Ureter (tissue), 1 donor: ENCODE measurements around the gene GPC6. TPM values are rescaled to one million over a fixed set of nuclear protein-coding genes. Genes with fewer than 3 reads are reported as not detected.

Source experiments
- DNase-seq: peaks from one replicate; pipeline ENCODE4 v3.0.0-alpha.2; 2020; ENCODE audit warnings: low spot score
- total RNA-seq: library from RNA; stranded (reverse); gene quantifications from one replicate; pipeline ENCODE4 v1.2.4, GENCODE V29; 2023
- donor health status: DM: yes; HTN: yes; CAD: no.

Gene GPC6
- total RNA-seq, 1 donor from 2014 or later, result 6.8 TPM

- no peak for DNase-seq
Observed at GRCh38 chr13:94236132-94236531, 1009.5 kb downstream of the GPC6 start.

- DNase-seq, result no peak
Observed at GRCh38 chr13:94236872-94237271, 1010.3 kb downstream of the GPC6 start.

GRCh38 chr13:94239135-94239534, 1012.5 kb downstream of the GPC6 start:
- no peak for DNase-seq

- DNase-seq, result no peak
Observed at GRCh38 chr13:94242554-94242953, 1015.9 kb downstream of the GPC6 start.

- no peak for DNase-seq
Observed at GRCh38 chr13:94243551-94243950, 1016.9 kb downstream of the GPC6 start.

GRCh38 chr13:94246495-94246894, 1019.9 kb downstream of the GPC6 start:
- no peak for DNase-seq

GRCh38 chr13:94247890-94248289, 1021.3 kb downstream of the GPC6 start:
- DNase-seq, result no peak

GRCh38 chr13:94248454-94249228, 1022.0 kb downstream of the GPC6 start:
- DNase-seq, result no peak

- no peak for DNase-seq
Observed at GRCh38 chr13:94249512-94249911, 1022.9 kb downstream of the GPC6 start.

- DNase-seq, result no peak
Observed at GRCh38 chr13:94251831-94252608, 1025.4 kb downstream of the GPC6 start.

- no peak for DNase-seq
Observed at GRCh38 chr13:94254737-94255136, 1028.1 kb downstream of the GPC6 start.

GRCh38 chr13:94256721-94257120, 1030.1 kb downstream of the GPC6 start:
- no peak for DNase-seq

GRCh38 chr13:94259984-94260383, 1033.4 kb downstream of the GPC6 start:
- no peak for DNase-seq

GRCh38 chr13:94261163-94261562, 1034.6 kb downstream of the GPC6 start:
- DNase-seq, result no peak

GRCh38 chr13:94263038-94263437, 1036.4 kb downstream of the GPC6 start:
- no peak for DNase-seq

GRCh38 chr13:94267581-94268366, 1041.2 kb downstream of the GPC6 start:
- DNase-seq, result no peak

- DNase-seq, result no peak
Observed at GRCh38 chr13:94268661-94269060, 1042.1 kb downstream of the GPC6 start.

GRCh38 chr13:94269557-94269956, 1043.0 kb downstream of the GPC6 start:
- DNase-seq, result no peak

- DNase-seq, result no peak
Observed at GRCh38 chr13:94270556-94270955, 1043.9 kb downstream of the GPC6 start.

- no peak for DNase-seq
Observed at GRCh38 chr13:94272038-94272437, 1045.4 kb downstream of the GPC6 start.

GRCh38 chr13:94280349-94280748, 1053.7 kb downstream of the GPC6 start:
- DNase-seq, result no peak

GRCh38 chr13:94280845-94281244, 1054.2 kb downstream of the GPC6 start:
- DNase-seq, result no peak
